ENCODE results near the gene POR. TPM values are rescaled to one million over a fixed set of nuclear protein-coding genes. Genes with fewer than 3 reads are reported as not detected.

Gene POR
- total and polyA plus RNA-seq, 10 donors, result 49.1 to 170 (median 117) TPM

- no peak for TF ChIP-seq CTCF (IDR thresholded peaks at IDR 0.05 in 8 of 11, conservative IDR thresholded peaks at IDR 0.05 in 3 of 11)
- no peak for TF ChIP-seq POLR2AphosphoS5 (IDR thresholded peaks at IDR 0.05)
- no peak for TF ChIP-seq POLR2A (IDR thresholded peaks at IDR 0.05)
- Histone ChIP-seq H3K4me3 (no peak overlapping the region), H3K4me1 (peaks cover 0 to 65% (median 24%) of the 10 kb centered on the region in 6 donors)
Measured at GRCh38 chr7:75924256-75924655, 9.3 kb downstream of the POR start.

GRCh38 chr7:75924889-75925288 lies 9.9 kb downstream of the POR start:
- WGBS, 5 donors, result 79 to 94% (median 88%) methylated on average over 2 of the region's 2 CpGs
- Histone ChIP-seq H3K27ac (no peak overlapping the region), H3K27me3 (replicated peaks in 1 of 7) (no peaks in the 10 kb centered on the region), H3K4me3 (no peak overlapping the region), H3K9me3 (no peaks in the 10 kb centered on the region), H3K36me3 (peaks cover 0 to 31% (median 0%) of the 10 kb centered on the region in 6 donors), H3K4me1 (peaks cover 0 to 60% (median 22%) of the 10 kb centered on the region in 6 donors)
- intact Hi-C loops (cut with DNase I; ENCODE audit: low total_unique reads), result no loop called here
- no peak for DNase-seq
- no peak for TF ChIP-seq POLR2A (IDR thresholded peaks at IDR 0.05)
- no peak for TF ChIP-seq CTCF (IDR thresholded peaks at IDR 0.05 in 8 of 11, conservative IDR thresholded peaks at IDR 0.05 in 3 of 11)
- no peak for TF ChIP-seq POLR2AphosphoS5 (IDR thresholded peaks at IDR 0.05)

More at GRCh38 chr7:75924256-75924655, 9.3 kb downstream of the POR start:
- Histone ChIP-seq H3K36me3 (peaks cover 0 to 28% (median 0%) of the 10 kb centered on the region in 6 donors), H3K27ac (no peak overlapping the region), H3K9me3 (no peaks in the 10 kb centered on the region), H3K27me3 (replicated peaks in 1 of 7) (no peaks in the 10 kb centered on the region)
- intact Hi-C loops (cut with DNase I; ENCODE audit: low total_unique reads), result no loop called here
- no peak for DNase-seq
- whole genome bisulfite sequencing, 5 donors, result 95 to 100% (median 97%) methylated on average over 2 of the region's 2 CpGs

- 91 to 94% (median 93%) methylated on average over 10 of the region's 10 CpGs for WGBS, 5 donors
- TF ChIP-seq CTCF (IDR thresholded peaks at IDR 0.05 in 8 of 11, conservative IDR thresholded peaks at IDR 0.05 in 3 of 11) (no peak), POLR2AphosphoS5 (IDR thresholded peaks at IDR 0.05) (no peak), POLR2A (IDR thresholded peaks at IDR 0.05) (no peak)
- H3K27me3 ChIP-seq (replicated peaks in 1 of 7), result no peaks in the 10 kb centered on the region
- H3K36me3 ChIP-seq, result peaks cover 0 to 33% (median 0%) of the 10 kb centered on the region in 6 donors
- H3K4me3 ChIP-seq, result no peak overlapping the region
- no peak for DNase-seq
- peaks cover 0 to 52% (median 20%) of the 10 kb centered on the region in 6 donors for H3K4me1 ChIP-seq
- intact Hi-C loops (cut with DNase I; ENCODE audit: low total_unique reads), result no loop called here
- H3K9me3 ChIP-seq, result no peaks in the 10 kb centered on the region
- no peak overlapping the region for H3K27ac ChIP-seq
Measured at GRCh38 chr7:75925717-75926435, 10.9 kb downstream of the POR start.

- intact Hi-C loops (cut with DNase I; ENCODE audit: low total_unique reads), result no loop called here
- peak overlapping the region in 2 of 8 donors; percentile 21 to 27 for H3K27ac ChIP-seq
- H3K4me1 ChIP-seq, result peaks cover 0 to 50% (median 13%) of the 10 kb centered on the region in 6 donors
- H3K4me3 ChIP-seq, result no peak overlapping the region
- no peaks in the 10 kb centered on the region for H3K9me3 ChIP-seq
- no peak for DNase-seq
- no peak for TF ChIP-seq CTCF (IDR thresholded peaks at IDR 0.05 in 8 of 11, conservative IDR thresholded peaks at IDR 0.05 in 3 of 11)
- no peak for TF ChIP-seq POLR2A (IDR thresholded peaks at IDR 0.05)
- no peak for TF ChIP-seq POLR2AphosphoS5 (IDR thresholded peaks at IDR 0.05)
- peaks cover 0 to 18% (median 0%) of the 10 kb centered on the region in 6 donors for H3K36me3 ChIP-seq
- 39 to 80% (median 71%) methylated on average over 4 of the region's 4 CpGs for WGBS, 5 donors
- no peaks in the 10 kb centered on the region for H3K27me3 ChIP-seq (replicated peaks in 1 of 7)
Measured at GRCh38 chr7:75928568-75928914, 13.6 kb downstream of the POR start.
